GM19395 (cell line): Measurements from ENCODE around the gene ERN1.

Experiments used
- ATAC-seq: cut with Tn5 transposase; IDR thresholded peaks from one replicate; pipeline ENCODE4 v1.9.1; 2021; ENCODE audit warnings: mild to moderate bottlenecking, moderate library complexity; ENCODE audit not compliant: unreplicated experiment

Gene ERN1

DNA sequence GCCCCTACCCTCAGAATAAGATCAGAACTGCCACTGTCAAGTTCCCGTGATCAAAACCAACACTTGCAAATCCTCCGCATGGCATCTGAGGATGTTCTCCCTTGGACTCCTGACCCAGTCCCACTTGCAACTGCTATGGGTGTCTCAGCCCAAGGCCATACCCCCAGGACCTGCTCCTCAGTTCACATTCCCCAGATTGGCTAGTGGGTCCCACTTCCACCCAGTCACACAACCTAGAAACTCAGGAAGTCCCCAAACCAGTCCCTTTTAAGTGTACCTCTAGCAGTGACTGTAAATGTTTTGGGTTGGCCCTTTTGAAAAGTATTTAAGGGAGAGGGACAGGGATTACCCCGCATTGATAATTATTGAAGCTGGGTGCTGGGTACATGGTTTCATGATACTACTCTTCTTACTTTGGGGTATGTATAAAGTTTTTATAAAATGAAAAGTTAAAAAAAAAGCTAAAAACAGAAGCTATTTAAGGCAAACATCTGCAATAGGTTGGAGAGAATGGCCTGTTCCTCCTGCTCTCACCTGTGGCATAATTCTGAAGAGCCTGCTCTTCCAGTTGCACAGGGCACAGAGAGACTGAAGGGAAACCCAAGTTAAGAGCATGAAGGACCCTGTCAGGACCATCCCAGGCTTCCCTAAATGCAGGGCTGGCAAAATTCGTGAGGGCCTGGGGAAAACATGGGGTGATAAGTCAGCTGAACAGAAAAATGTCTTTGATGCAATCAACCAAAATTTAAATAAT lies 42.5 kb downstream of the ERN1 start:
- ATAC-seq = no peak

DNA sequence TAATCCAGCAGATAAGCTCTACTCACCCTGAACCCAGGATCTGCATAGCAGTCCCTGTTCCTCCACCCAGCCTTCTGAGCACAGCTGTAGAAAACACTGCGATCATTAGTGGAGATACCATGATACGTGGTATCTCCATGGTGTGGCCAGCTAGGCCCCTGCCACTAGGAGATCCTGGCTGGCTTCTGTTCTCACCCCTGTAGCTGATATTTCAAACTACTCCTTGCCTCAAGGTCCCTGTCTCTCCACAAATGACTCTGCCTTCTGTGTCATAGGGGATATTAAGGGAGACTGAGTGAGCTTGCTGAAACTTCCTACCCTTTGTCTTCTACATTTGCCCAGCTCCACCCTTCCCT lies 44.3 kb downstream of the ERN1 start:
- ATAC-seq = no peak

DNA sequence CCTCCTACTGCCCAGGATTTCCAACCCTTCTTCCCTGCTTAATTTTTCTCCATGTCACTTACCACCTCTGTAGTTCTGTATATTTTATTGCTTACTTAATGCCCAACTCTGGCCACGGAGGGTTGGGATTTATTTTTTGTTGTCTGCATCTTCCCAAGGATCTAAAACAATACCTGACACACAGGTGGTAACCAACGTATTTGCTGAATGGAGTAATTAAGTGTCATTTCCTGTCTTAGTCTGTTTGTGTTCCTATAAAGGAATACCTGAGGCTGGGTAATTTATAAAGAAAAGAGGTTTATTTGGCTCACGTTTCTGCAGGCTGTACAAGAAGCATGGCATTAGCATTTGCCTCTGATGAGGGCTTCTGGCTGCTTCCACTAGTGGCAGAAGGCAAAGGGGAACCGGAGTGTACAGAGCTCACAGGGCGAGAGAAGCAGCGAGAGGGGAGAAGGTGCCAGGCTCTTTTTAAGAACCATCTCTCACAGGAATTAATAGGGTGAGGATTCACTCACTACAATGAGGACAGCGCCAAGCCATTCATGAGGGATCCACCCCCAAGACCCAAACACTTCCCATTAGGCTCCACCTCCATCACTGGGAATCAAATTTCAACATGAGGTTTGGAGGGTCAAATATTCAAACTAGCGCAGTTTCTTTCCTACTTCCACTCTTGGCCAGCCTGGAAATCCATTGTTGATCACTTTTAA lies 44.8 kb downstream of the ERN1 start:
- no peak for ATAC-seq

DNA sequence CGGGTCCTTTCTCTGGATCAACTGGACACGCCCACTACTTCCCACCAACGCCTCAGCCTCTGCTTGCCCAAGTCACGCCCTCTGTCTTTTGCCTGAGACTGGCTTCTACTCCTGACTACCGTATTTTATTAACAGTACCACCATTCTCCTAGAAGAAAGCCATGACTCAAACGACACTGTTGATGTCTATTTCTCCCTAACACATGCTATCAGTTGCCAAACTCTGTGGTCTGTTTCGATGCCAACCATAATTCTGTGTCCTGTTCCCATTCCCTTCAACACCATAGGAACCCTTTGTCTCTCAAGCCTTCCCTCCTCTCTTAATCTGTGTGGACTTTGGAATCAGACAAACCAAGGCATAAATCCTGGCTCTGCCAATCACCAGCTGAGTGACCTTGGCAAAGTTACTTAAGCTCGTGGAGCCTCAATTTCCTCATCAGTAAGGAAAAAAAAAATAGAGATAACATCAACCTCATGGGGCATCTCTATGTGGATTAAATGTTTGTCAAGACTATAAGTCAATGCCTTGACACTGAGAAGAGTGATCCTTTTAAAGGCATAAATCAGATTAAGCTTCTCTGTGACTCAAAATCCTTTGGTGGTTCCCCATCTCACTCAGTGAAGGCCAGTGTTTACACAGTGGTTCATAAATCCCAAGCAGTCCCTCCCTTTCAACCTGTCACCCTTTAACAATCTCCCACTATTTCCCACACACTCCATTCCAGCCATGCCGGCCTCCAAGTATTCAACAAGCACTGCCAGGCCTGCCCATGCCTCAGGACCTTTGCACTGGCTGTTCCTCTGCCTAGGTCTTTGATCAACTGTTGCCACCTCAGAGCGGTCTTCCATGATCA lies 45.6 kb downstream of the ERN1 start:
- no peak for ATAC-seq

DNA sequence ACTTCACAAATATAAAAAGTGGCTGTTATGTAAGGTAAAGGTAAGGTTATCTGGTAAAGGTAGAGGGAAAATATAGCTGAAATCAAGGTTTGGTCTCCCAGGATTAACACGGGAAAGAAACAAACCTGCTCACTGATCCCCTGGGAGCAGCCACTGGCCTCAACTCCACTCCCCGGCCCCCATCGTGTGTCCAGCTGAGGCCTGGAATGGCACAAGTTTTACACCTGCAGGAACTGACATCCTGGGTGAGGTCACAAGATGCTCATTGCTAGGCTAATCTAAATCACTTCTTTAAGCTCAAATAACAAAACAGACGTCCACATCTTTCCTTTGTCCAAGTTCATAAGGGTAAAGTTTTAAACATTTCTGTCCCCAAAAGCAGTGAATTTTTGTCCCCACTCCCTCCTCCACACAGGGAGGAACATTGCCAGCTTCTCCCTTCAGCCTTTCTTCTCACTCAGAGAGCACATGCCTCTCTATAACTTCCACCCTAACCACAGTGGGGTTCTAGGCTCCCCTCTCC lies 46.3 kb downstream of the ERN1 start:
- ATAC-seq = no peak

DNA sequence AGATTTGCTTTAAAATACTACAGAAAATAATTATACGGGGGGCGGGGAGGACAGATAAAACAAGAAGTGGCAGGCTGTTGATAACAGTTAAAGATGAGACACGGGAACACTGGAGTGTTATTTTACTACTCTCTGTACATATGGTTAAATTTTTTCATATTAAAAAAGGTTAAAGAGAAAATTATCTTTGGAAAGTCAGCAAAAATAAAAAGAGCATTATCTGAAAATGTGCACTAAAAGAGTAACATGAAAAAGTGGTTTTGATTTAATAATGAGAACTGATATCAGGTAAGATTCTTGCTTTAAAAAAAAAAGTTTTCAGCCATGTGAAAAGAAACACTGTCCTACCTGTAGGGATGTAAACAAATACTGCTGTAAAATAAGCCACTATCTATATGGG lies 46.9 kb downstream of the ERN1 start:
- no peak for ATAC-seq

DNA sequence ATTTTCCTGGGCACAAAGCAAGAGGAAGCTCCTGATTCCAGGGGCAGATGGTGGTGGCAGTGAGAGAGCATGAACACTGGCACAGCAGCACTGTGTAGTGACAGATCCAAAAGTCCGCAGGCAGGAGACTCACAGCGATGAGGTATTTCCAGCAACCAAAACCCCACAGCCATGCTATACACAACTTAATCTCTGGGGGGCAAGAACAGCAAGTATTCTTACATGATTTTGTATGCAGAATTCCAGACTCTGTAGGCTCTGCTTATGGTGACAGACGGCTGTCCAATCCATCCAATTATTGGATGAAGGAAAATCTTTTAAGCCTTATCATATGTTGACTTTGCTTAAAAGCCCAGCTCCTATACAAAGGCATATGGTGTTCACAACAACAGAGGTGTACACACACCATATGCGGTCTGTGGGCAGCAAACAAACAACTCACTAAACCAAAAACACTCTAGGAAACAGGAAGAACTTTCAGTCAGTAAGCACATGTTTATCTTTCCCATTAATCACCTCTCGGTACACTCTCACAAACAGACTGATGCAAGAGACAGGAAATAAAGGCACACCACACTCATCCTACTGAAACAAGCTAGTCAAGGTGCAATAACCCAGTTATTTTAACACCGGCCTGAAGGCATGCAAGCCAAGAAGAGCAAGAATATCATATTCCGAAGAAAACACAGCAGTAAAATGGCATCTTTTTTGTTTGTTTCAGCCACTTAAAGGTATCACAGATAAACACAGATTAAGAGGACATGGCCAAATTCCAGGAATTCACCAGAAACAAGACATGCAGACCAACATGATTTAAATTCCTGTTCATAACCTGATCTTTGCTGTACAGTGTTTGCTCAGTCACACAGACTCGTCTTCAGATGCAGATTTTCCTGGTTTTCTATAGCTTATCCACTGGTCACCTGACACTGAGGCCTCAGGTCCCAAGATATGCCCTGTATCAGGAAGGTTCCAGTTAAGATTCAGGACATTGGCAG lies 47.8 kb downstream of the ERN1 start:
- peak; percentile 78 for ATAC-seq

DNA sequence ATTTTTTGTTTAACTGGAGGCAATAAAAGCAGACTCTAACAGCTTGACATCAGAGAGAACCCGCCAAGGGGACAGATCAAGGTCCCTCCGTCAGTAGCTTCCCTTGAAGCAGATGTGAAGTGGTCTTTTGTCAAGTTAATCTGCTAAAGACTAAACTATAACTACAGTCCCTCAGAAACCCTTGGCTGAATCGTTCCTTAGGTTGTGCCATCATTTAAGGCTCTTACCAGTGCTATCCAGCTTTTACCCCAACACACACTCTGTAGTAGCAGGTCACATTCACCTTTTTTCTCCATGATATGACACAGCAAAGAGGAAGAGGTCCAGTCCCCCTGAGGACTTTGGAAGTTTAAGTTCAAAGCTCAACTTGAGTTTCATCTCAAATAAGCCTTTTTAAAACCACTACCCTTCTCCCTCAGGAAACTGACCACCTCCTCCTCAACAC lies 49.7 kb downstream of the ERN1 start:
- ATAC-seq = no peak

DNA sequence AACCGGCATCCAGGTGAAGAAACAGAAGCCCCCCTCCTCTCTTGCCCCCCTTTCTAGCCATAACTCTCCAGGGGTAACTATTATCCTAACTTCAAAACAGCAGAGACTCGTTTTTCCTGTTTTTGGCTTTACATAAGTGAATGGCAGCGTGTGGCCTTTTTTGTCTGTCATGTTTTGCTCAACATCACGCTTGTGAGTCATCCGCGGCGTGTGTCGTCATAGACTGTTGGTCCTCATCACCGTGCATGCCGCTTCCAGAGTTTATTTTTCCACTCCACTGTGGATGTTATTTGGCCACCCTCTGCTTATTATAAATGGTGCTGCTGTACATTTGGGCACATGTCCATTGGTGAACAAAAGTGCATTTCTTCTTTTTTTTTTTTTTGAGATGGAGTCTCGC lies 52.6 kb downstream of the ERN1 start:
- ATAC-seq = no peak

DNA sequence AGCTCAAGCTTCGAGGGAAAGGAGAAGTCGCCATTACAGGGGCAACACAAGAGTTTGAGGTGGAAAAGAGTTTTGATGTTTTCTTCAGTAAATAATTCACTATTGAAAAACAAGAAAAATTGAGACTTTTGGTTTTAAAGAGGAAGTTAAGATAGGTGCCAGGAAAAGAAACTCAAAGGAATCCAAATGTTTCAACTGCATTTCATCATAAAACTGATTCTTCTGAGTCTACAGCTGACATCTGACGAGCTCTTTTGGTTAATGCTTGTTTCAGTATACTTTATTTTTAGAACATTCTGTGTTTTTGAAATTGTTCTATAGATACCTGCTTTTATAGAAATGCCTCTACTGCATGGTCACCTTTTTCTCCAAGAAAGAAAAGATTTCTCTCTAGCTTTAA lies 54.0 kb downstream of the ERN1 start:
- no peak for ATAC-seq

DNA sequence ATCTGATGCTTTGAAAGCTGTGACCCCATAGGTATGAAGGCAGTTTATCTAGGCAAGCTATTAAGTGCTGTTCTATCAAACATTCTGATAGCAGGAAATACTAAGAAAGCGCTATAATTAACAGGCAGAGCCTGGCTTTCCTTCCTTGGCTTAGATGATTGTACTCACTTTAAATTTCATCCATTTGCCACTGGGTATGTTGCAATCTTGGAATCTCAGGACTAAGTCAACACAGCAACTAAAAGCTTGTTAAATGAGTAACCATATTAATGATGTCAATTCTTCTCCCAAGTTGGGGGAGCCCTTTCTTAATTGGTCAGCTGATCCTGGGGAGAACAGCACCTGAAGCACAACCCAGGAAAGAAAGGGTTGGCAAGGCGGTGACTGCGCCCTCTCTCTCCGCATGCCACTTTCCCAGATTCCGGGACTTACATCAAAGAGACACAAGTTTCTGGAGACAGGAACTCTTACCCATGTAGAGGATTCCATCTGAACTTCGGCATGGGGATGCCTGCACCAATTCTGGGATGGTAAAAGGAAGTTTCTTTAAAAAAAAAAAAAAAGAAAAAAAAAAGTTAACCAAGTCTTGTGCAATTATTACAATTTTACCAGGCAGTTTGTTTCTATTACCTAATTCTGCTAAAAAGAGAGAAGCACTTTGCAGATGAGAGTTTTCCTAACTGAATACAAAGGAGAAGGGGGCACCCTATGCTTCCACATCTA lies 55.1 kb downstream of the ERN1 start:
- peak; percentile 29 for ATAC-seq

DNA sequence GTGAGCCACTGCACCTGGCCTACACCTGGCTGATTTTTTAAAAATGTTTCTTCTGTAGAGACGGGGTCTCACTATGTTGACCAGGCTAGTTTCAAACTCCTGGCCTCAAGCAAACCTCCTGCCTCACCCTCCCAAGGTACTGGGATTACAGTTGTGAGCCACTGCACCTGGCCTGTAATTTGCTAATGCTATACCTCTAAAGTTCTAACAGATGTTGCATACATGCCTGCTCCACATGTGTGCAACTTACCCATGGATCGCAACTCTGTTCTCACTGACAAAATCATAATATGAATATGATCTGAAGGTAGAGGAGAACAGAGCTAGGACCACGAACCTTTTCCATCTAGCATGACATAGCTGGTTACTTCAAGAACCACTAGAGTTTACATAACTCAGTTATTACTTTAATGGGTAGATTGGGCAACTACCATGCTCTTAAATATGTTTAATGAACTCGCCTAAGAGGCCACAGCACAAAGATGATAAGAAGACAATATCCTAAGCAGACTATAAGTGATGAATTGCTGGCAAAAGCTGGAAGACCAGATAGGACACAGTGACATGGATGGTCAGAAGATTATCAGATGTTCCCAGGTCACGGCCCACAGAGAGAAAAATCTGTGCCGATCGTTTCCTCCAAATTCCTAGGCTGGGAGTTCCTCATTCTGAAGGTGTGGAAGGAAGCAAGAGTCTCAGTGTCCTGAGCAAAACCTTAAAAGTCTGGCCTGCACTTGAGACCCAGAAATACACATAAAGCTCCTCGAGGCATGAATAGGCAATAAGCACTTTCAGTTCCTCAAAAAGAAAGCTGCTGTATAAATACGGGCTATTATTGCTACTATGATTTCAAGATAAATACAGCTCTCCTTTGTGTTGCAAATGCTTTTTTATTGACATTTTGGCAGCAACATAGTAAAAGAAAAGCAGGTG lies 55.9 kb downstream of the ERN1 start:
- ATAC-seq = peak; percentile 82

DNA sequence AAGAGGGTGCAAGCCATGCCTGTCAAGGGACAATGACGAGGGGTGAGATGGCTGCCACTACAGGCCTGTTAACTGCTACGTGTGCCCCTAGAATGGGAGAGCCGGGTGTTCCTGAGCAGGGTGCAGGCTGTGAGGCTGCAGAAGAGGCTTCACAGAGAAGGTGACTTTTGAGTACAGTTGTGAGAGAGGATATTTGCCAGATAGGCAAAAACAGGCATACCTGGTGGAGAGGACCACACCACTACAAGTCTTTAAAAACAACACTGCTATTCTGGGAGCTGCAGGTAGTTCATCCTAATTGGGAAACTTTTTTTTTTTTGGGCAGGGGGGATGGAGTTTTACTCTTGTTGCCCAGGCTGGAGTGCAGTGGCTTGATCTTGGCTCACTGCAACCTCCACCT lies 58.8 kb downstream of the ERN1 start:
- no peak for ATAC-seq

DNA sequence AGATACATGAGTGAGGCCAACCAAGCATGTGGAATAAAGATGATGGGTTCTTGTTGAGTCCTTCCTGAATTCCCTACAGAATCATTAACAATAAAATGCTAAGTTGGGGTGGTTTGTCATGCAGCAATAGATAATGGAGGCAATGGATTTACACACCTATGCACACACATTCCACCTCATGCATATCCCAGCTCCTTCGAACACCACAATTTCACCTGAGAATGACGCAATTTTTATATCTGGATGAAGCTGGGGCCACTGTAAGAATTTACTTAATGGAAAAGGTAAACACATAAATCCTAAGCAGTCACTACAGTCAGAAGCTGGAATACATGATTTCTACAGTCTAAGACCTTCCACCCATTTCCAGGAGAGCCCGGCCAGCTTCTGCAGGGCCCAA lies 59.7 kb downstream of the ERN1 start:
- no peak for ATAC-seq

DNA sequence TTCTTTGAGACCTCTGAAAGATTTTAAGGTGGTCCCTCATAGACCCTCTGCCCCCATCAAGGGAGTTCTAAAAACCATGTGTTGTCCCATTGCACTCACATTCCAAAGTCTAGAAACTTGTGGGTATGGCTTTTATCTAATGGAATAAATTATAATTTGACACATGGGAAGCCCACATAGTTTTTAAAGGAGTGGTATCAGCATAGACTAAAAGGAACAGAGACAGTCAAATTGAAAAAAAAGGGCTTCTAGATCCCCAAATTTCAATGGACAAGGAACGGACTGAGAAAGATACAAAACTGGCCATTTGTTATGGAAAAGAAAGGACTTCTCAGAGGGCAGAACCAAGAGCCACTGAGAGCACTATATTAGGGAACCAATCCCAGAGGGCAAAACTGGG lies 60.8 kb downstream of the ERN1 start:
- ATAC-seq = no peak

DNA sequence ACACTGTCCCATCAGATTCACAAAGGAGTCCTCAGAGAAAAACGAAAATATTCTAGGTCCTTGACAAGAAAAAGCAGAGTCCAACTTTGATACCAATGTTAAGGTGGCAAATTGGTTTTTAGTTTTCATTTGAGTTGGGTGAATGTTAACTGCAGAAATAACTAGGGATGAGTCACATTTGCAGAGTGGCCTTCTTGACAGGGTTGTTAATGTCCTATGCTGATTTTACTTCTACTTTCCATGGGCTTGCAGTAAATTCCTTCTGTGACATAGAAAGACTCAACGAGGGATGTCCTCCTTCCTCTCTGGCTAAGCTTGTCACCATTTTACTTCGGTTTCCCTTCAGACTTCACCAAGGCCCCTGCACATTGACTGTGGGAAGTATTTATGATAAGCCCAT lies 62.3 kb downstream of the ERN1 start:
- no peak for ATAC-seq

DNA sequence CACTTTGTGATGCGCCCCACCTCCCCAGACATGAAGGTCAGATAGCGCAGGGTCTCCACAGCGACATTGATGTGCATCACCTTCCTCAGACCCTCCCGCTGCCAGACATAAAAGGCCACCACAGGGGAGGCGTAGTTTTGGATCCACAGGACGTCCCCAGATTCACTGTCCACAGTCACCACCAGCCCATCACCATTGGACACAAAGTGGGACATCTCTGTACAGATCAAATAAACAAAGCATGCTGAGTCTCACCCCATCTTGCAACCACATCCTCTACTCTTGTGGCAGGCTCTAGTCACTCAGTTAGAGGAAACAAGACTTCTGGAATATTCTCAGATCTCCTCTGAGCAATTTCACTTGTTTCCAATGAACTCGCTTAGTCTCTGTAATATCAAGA lies 63.2 kb downstream of the ERN1 start:
- ATAC-seq = no peak

DNA sequence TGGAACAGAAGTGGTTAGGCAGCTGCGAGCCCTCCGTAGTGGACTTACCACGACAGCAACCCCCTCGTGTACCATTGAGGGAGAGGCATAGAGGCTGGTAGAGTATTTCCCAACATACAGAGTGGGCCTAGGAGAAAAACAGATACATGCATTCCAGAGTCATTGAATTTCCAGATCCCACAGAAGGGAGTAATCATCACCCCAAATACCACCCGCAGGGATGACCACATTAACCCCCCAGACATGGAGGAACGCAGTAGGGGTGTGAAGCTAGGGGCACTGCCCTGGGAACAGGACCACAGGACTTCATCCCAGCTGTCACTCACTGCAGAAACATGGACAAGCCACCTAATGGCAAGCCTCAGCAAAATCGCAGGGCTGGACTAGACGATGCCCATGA lies 64.8 kb downstream of the ERN1 start:
- no peak for ATAC-seq

DNA sequence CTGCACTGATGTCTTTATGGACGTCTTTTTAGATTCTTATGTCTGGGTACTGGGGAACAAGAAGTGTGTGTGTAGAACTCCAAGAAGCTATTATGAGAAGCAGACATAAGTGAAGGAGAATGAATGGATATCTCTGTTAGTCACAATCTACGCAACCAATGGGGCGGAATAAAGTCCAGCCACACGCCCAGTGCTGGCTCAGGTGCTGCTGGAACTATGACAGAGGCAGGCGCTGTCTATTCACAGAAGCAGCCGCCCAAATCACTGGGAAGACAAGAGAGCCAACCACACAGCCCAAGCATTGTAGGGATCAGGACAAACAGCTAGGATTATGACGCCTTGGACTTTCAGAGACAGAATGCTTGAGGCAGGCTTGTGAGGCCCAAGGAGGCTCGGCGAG lies 65.6 kb downstream of the ERN1 start:
- ATAC-seq = no peak
